KMS-11 (cell line): Measurements from ENCODE around the gene TBC1D20.
"Not testable (repeated sequence)": the region's sequence is repeated elsewhere in the genome, so short reads cannot be mapped to it uniquely, and the experiment has no call there.

Experiments used
- H2AFZ ChIP-seq: fragments of 200-600 bp; sonication (generic); 2 replicates; pipeline ENCODE4 v1.6.1; 2016; ENCODE audit warnings: antibody characterized with exemption, mixed run types, low read depth
- H3K27ac ChIP-seq: fragments of 200-600 bp; sonication (generic); 2 replicates; pipeline ENCODE4 v1.6.1; 2016; ENCODE audit warnings: mild to moderate bottlenecking, mixed run types
- H3K27me3 ChIP-seq: fragments of 200-600 bp; sonication (generic); 2 replicates; pipeline ENCODE4 v1.6.1; 2017; ENCODE audit warnings: mild to moderate bottlenecking, low read depth, mixed run types, moderate library complexity; ENCODE audit not compliant: insufficient read depth
- H3K36me3 ChIP-seq: fragments of 200-600 bp; sonication (generic); 2 replicates; pipeline ENCODE4 v1.6.1; 2017; ENCODE audit warnings: mild to moderate bottlenecking, mixed run types; ENCODE audit not compliant: insufficient read depth
- H3K4me1 ChIP-seq: fragments of 200-600 bp; sonication (generic); 2 replicates; pipeline ENCODE4 v1.6.1; 2016; ENCODE audit warnings: mild to moderate bottlenecking, low read depth, mixed run types; ENCODE audit not compliant: poor library complexity, severe bottlenecking
- H3K4me2 ChIP-seq: fragments of 200-600 bp; sonication (generic); 2 replicates; pipeline ENCODE4 v1.7.0; 2016; ENCODE audit warnings: mild to moderate bottlenecking, mixed run types
- H3K4me3 ChIP-seq: fragments of 200-600 bp; sonication (generic); IDR thresholded peaks from 2 replicates; pipeline ENCODE4 v1.6.1; 2017; ENCODE audit warnings: low read depth, low read length, mixed read lengths; ENCODE audit not compliant: insufficient read depth
- H3K79me2 ChIP-seq: fragments of 200-600 bp; sonication (generic); 2 replicates; pipeline ENCODE4 v1.6.1; 2016; ENCODE audit warnings: low read depth, mixed run types; ENCODE audit not compliant: insufficient read depth
- H3K9ac ChIP-seq: fragments of 200-600 bp; sonication (generic); 2 replicates; pipeline ENCODE4 v1.6.1; 2016; ENCODE audit warnings: mild to moderate bottlenecking, mixed run types
- H4K20me1 ChIP-seq: fragments of 200-600 bp; sonication (generic); 2 replicates; pipeline ENCODE4 v1.6.1; 2016; ENCODE audit warnings: mild to moderate bottlenecking, mixed run types; ENCODE audit not compliant: insufficient read depth
- CTCF ChIP-seq: fragments of 200-600 bp; sonication (generic); conservative IDR thresholded peaks from 2 replicates; pipeline ENCODE4 v1.6.1; 2017; ENCODE audit warnings: low read depth, mild to moderate bottlenecking, antibody characterized with exemption, low read length, moderate library complexity, mixed read lengths

Gene TBC1D20

GRCh38 chr20:478010-478948 lies 15.9 kb upstream of the TBC1D20 start:
- TF ChIP-seq CTCF = no peak
- H3K9ac ChIP-seq = no peak overlapping the region
- no peak overlapping the region for H3K27ac ChIP-seq
- H3K4me3 ChIP-seq = no peak overlapping the region
- no peaks in the 10 kb centered on the region for H4K20me1 ChIP-seq
- no peaks in the 10 kb centered on the region for H3K79me2 ChIP-seq
- no peaks in the 10 kb centered on the region for H3K27me3 ChIP-seq
- no peak overlapping the region for H2AFZ ChIP-seq
- no peaks in the 10 kb centered on the region for H3K36me3 ChIP-seq
- H3K4me1 ChIP-seq = no peaks in the 10 kb centered on the region
- H3K4me2 ChIP-seq = no peak overlapping the region

- H3K27ac ChIP-seq, H3K36me3 ChIP-seq: not testable (repeated sequence)
Measured at GRCh38 chr20:476561-477249, 14.4 kb upstream of the TBC1D20 start.

GRCh38 chr20:475463-476357 lies 13.4 kb upstream of the TBC1D20 start:
- no peak for TF ChIP-seq CTCF
- H3K27me3 ChIP-seq = no peaks in the 10 kb centered on the region
- H3K36me3 ChIP-seq = no peaks in the 10 kb centered on the region
- no peak overlapping the region for H3K9ac ChIP-seq
- no peaks in the 10 kb centered on the region for H3K4me1 ChIP-seq
- H4K20me1 ChIP-seq = no peaks in the 10 kb centered on the region
- no peak overlapping the region for H3K27ac ChIP-seq
- no peak overlapping the region for H3K4me2 ChIP-seq
- H3K79me2 ChIP-seq = no peaks in the 10 kb centered on the region
- H2AFZ ChIP-seq = no peak overlapping the region
- H3K4me3 ChIP-seq = no peak overlapping the region

More at GRCh38 chr20:476561-477249, 14.4 kb upstream of the TBC1D20 start:
- not testable (repeated sequence) for H3K27me3 ChIP-seq, H3K9ac ChIP-seq, H2AFZ ChIP-seq, H3K4me3 ChIP-seq, H3K4me2 ChIP-seq, H4K20me1 ChIP-seq, H3K79me2 ChIP-seq, H3K4me1 ChIP-seq

GRCh38 chr20:474581-474980 lies 12.2 kb upstream of the TBC1D20 start:
- no peak for TF ChIP-seq CTCF
- no peaks in the 10 kb centered on the region for H3K79me2 ChIP-seq
- H3K4me3 ChIP-seq = no peak overlapping the region
- no peak overlapping the region for H3K4me2 ChIP-seq
- H3K9ac ChIP-seq = no peak overlapping the region
- H3K27ac ChIP-seq = no peak overlapping the region
- no peak overlapping the region for H2AFZ ChIP-seq
- no peaks in the 10 kb centered on the region for H3K27me3 ChIP-seq
- H3K4me1 ChIP-seq = no peaks in the 10 kb centered on the region
- no peaks in the 10 kb centered on the region for H3K36me3 ChIP-seq
- no peaks in the 10 kb centered on the region for H4K20me1 ChIP-seq
